Measurements from ENCODE around the gene CARD11. TPM values are rescaled to one million over a fixed set of nuclear protein-coding genes. Genes with fewer than 3 reads are reported as not detected.

Gene CARD11
- total RNA-seq, 1 donor from 2014 or later, result 9.3 TPM

DNA sequence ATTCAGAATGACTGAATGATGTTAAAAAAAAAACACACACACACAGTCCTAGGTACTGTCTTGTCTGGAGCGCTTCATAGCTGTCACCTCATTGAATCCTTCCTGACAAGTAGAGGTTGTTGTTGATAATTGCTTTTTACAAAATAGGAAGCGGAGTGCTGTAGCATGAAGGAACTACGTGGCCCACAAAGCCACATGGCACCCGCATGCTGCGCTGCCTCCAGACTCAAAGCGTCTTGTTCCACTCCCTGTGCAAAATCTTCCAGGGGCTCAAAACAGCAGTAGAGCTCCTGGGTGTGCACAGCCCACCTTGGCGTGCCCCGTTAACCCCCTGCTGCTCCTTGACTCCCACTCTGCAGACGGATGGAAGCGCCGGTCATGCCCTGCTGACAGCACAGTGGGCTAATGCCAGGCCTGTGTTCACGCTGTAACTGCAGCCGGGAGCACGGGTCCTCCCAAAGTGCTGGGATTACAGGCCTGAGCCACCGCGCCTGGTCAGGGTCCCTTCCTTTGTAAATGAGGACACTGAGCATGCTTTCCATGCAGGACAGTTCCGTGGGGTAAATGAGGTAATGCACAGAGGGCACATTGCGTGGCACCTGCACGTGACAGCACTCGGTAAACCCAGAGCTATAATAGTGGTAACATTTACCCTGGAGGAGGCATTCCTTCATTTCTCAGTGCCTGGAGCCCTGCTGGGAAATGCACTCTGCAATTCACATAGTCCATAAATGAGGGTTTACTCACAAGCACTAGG lies 108.5 kb downstream of the CARD11 start:
- H3K27me3 Mint-ChIP-seq (ENCODE audit: low read depth), result no peaks in the 10 kb centered on the region
- no peak overlapping the region for H3K27ac Mint-ChIP-seq
- H3K4me3 Mint-ChIP-seq, result no peak overlapping the region
- H3K36me3 Mint-ChIP-seq, result no peaks in the 10 kb centered on the region
- H3K9me3 Mint-ChIP-seq, result no peaks in the 10 kb centered on the region
- TF ChIP-seq, protein P1, sequence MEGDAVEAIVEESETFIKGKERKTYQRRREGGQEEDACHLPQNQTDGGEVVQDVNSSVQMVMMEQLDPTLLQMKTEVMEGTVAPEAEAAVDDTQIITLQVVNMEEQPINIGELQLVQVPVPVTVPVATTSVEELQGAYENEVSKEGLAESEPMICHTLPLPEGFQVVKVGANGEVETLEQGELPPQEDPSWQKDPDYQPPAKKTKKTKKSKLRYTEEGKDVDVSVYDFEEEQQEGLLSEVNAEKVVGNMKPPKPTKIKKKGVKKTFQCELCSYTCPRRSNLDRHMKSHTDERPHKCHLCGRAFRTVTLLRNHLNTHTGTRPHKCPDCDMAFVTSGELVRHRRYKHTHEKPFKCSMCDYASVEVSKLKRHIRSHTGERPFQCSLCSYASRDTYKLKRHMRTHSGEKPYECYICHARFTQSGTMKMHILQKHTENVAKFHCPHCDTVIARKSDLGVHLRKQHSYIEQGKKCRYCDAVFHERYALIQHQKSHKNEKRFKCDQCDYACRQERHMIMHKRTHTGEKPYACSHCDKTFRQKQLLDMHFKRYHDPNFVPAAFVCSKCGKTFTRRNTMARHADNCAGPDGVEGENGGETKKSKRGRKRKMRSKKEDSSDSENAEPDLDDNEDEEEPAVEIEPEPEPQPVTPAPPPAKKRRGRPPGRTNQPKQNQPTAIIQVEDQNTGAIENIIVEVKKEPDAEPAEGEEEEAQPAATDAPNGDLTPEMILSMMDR (IDR thresholded peaks at IDR 0.05; ENCODE audit: unreplicated experiment), result no peak
- DNase-seq (ENCODE audit: low spot score in 2 of 2, unreplicated experiment in 2 of 2), result no peak
- no peaks in the 10 kb centered on the region for H3K4me1 Mint-ChIP-seq

DNA sequence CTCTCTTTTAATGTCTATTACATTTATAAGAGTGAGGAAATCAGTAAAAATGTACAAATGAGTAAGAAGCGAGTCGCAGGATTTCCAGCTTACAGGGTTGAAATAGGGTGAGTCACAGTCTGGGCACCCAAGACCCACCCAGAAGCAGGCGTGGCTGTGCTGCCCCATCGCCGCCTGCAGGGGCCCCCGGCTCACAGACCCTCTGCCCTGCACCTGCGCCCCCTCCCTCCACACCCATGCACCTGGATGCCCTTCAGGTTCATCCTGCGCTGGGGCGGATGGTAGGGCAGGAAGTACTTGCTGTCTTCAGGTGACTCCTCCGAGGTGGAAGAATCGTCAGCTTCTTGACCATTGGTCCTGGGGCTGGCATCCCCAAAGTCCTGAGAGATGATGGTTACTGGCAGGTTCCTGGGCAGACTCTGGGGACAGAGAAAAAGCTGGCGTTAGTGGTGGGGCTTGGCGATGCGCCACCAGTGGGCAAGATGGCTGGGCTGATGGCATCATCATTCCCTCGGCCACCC lies 109.4 kb downstream of the CARD11 start:
- TF ChIP-seq, protein P1 (IDR thresholded peaks at IDR 0.05; ENCODE audit: unreplicated experiment), result no peak
- H3K27me3 Mint-ChIP-seq (ENCODE audit: low read depth), result no peaks in the 10 kb centered on the region
- no peaks in the 10 kb centered on the region for H3K36me3 Mint-ChIP-seq
- no peak for DNase-seq (ENCODE audit: low spot score in 2 of 2, unreplicated experiment in 2 of 2)
- H3K4me3 Mint-ChIP-seq, result no peak overlapping the region
- no peak overlapping the region for H3K27ac Mint-ChIP-seq
- no peaks in the 10 kb centered on the region for H3K4me1 Mint-ChIP-seq
- no peaks in the 10 kb centered on the region for H3K9me3 Mint-ChIP-seq

DNA sequence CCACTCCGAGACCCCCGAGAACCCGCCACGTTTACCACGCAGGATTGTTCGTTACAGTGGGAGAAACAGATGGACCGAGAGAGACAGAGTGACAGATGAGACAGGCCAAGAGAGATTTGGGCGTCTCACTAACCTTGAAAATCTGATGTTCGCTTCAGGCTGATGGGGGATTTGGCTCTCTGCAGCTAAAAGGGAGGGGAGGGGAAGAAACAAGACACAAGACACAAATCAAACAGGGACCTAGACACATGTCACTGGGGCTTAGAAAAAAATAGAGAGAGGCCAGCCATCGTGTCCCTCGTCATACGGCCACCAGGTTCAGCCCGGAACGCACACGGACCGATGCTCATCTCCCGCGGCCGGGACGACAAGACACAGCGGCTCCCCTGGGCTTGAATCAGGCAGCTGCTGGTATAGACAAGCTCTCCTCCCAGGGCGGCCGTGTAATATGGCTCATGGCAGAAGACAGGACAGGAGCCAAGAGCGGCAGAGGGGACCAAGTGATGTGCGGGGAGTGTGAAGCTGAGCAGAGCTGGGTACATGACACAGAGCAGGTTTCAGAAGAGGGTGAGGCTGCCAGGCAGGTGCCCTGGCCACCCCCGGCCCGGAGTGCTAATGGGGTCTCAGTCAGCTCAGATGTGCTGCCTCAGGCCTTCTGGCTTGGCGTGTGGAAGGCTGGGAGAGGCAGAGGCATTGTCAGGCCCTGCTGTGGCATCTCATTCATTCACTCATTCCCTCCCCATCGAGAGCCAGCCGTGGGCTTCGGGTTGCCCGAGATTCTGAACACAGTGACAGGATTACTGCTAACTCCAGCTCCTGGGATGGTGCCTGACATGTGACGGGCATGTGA lies 111.0 kb downstream of the CARD11 start:
- no peak overlapping the region for H3K4me3 Mint-ChIP-seq
- DNase-seq (ENCODE audit: low spot score in 2 of 2, unreplicated experiment in 2 of 2), result no peak
- TF ChIP-seq, protein P1 (IDR thresholded peaks at IDR 0.05; ENCODE audit: unreplicated experiment), result no peak

GRCh38 chr7:2931034-2931415 lies 112.6 kb downstream of the CARD11 start:
- no peak for DNase-seq (ENCODE audit: low spot score in 2 of 2, unreplicated experiment in 2 of 2)
- Mint-ChIP-seq H3K9me3 (no peaks in the 10 kb centered on the region), H3K4me3 (no peak overlapping the region), H3K4me1 (no peaks in the 10 kb centered on the region), H3K27me3 (ENCODE audit: low read depth) (no peaks in the 10 kb centered on the region), H3K27ac (no peak overlapping the region), H3K36me3 (no peaks in the 10 kb centered on the region)
- TF ChIP-seq, protein P1 (IDR thresholded peaks at IDR 0.05; ENCODE audit: unreplicated experiment), result no peak

More for the DNA sequence above, 111.0 kb downstream of the CARD11 start:
- Mint-ChIP-seq H3K9me3 (no peaks in the 10 kb centered on the region), H3K4me1 (no peaks in the 10 kb centered on the region), H3K27me3 (ENCODE audit: low read depth) (no peaks in the 10 kb centered on the region), H3K36me3 (no peaks in the 10 kb centered on the region), H3K27ac (no peak overlapping the region)

DNA sequence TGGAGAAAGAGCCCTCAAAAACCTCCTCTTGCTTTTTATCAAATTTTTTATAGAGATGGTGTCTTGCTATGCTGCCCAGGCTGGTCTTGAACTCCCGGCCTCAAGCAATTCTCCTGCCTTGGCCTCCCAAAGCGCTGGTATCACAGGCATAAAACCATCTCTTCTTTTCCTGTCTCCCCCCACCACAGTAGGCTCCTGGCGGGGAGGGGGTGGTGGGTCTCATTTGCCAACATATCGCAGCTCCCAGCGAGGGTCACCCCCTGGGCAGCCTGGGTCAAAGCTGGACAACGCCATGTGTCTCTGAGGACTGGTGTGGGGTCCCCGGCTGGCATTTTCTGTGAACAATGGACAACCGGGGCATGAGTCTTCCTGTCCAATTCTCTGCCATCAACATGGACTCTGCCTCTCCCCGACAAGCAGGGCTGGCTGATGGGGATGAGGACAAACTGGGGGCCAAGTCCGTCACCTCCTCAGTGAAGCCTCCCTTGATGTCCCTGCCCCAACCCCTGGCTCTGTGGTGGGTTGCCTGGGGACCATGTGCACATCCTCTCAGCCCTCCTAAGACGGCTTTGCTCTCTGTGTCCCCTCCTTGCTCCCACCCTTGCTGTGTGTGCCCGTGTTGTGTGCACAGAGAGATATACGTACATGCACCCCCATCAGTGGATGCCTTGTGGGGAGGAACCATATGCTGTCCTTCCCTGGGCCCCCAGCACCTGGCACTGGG lies 113.2 kb downstream of the CARD11 start:
- Mint-ChIP-seq H3K4me3 (no peak overlapping the region), H3K36me3 (no peaks in the 10 kb centered on the region), H3K27me3 (ENCODE audit: low read depth) (no peaks in the 10 kb centered on the region)

More for the DNA sequence above, 113.2 kb downstream of the CARD11 start:
- no peak for DNase-seq (ENCODE audit: low spot score in 2 of 2, unreplicated experiment in 2 of 2)
- H3K4me1 Mint-ChIP-seq, result no peaks in the 10 kb centered on the region
- H3K27ac Mint-ChIP-seq, result no peak overlapping the region
- H3K9me3 Mint-ChIP-seq, result no peaks in the 10 kb centered on the region
- TF ChIP-seq, protein P1 (IDR thresholded peaks at IDR 0.05; ENCODE audit: unreplicated experiment), result no peak
